Measurements from ENCODE around the gene TXNDC17. TPM values are rescaled to one million over a fixed set of nuclear protein-coding genes. Genes with fewer than 3 reads are reported as not detected.

TXNDC17 gene
- total and polyA plus RNA-seq, 2 of the 13 experiments (the other 11 are each of a cell fraction or from before 2014, with no cell fraction given), result 188 to 266 TPM

- TF ChIP-seq GATA4 (IDR thresholded peaks at IDR 0.05; ENCODE audit: borderline replicate concordance, low read depth), result no peak; the same call in 1 of the 2 replicates
- peak; percentile 69 for TF ChIP-seq NCOA2 (CRISPR knock-in tag; IDR thresholded peaks at IDR 0.05)
- TF ChIP-seq, protein P1, sequence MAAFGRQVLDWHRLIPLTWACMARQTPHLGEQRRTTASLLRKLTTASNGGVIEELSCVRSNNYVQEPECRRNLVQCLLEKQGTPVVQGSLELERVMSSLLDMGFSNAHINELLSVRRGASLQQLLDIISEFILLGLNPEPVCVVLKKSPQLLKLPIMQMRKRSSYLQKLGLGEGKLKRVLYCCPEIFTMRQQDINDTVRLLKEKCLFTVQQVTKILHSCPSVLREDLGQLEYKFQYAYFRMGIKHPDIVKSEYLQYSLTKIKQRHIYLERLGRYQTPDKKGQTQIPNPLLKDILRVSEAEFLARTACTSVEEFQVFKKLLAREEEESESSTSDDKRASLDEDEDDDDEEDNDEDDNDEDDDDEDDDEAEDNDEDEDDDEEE (CRISPR knock-in tag; IDR thresholded peaks at IDR 0.05), result peak; percentile 95
- no peak for TF ChIP-seq DNMT1 (CRISPR knock-in tag; IDR thresholded peaks at IDR 0.05)
- TF ChIP-seq ZNF333 (CRISPR knock-in tag; IDR thresholded peaks at IDR 0.05; ENCODE audit: borderline replicate concordance), result peak; percentile 76; the same call in 1 of the 2 replicates
- no peak for TF ChIP-seq FUBP1 (CRISPR knock-in tag; IDR thresholded peaks at IDR 0.05; ENCODE audit: borderline replicate concordance)
- no peak for TF ChIP-seq HHEX (CRISPR knock-in tag; IDR thresholded peaks at IDR 0.05)
- peak; percentile 97 for TF ChIP-seq DZIP1 (CRISPR knock-in tag; IDR thresholded peaks at IDR 0.05)
- no peak for TF ChIP-seq ZNF496 (CRISPR knock-in tag; IDR thresholded peaks at IDR 0.05; ENCODE audit: insufficient replicate concordance)
- TF ChIP-seq SSRP1 (CRISPR knock-in tag; IDR thresholded peaks at IDR 0.05), result no peak
- no peak for TF ChIP-seq TRIM24 (CRISPR knock-in tag; IDR thresholded peaks at IDR 0.05)
- no peak for TF ChIP-seq HNRNPL (IDR thresholded peaks at IDR 0.05; ENCODE audit: low read depth, low read length)
- peak; percentile 96; the same call in 1 of the 2 replicates for TF ChIP-seq ZNF235 (CRISPR knock-in tag; IDR thresholded peaks at IDR 0.05; ENCODE audit: borderline replicate concordance)
- peak; percentile 94 for TF ChIP-seq ISX (CRISPR knock-in tag; conservative IDR thresholded peaks at IDR 0.05)
- peak; percentile 85; the same call in 1 of the 2 replicates for TF ChIP-seq NCOA1 (CRISPR knock-in tag; IDR thresholded peaks at IDR 0.05)
- no peak for TF ChIP-seq KIAA2018 (CRISPR knock-in tag; IDR thresholded peaks at IDR 0.05; ENCODE audit: borderline replicate concordance)
- TF ChIP-seq ZNF3 (CRISPR knock-in tag; IDR thresholded peaks at IDR 0.05), result no peak
Measured at GRCh38 chr17:6651919-6652452, 11.1 kb downstream of the TXNDC17 start (continued).

Data from HepG2 (cell line).